PC-3 (cell line): Measurements from ENCODE around the gene ASCC3.

Source experiments
- CTCF ChIP-seq: fragments of 300-600 bp; sonication (generic); conservative IDR thresholded peaks from 2 replicates; pipeline ENCODE4 v1.5.1; 2017; ENCODE audit warnings: antibody characterized with exemption, low read depth, mild to moderate bottlenecking, low read length
- EZH2 ChIP-seq: fragments of 300-600 bp; sonication (generic); IDR thresholded peaks from one replicate; pipeline ENCODE4 v1.6.1; 2017; ENCODE audit warnings: antibody characterized with exemption, mild to moderate bottlenecking, low read length; ENCODE audit not compliant: unreplicated experiment

DNA sequence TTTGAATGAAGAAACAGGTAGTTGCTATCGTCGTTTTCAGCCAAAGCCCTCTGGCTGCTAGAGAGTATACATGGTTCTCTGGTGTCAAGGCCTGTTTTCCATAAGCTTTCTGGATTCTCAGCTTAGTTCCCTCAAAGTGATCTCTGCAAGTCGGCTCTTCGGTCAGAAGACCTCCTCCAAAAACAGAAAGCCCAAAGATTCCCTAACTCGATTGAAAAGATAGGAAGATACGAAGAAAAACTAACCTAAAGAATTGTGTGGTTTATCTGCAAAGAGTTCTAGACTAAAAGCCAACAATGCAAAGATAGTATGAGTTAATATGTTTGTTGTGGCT, 545 bp upstream of the ASCC3 start:
- TF ChIP-seq CTCF (no peak), EZH2 (no peak)
